GM21737 (cell line): ENCODE measurements around the gene KCTD19.
"Not testable (repeated sequence)": the region's sequence is repeated elsewhere in the genome, so short reads cannot be mapped to it uniquely, and the experiment has no call there.

ENCODE experiments used
- ATAC-seq: cut with Tn5 transposase; IDR thresholded peaks from one replicate; pipeline ENCODE4 v1.9.1; 2021; ENCODE audit warnings: mild to moderate bottlenecking, moderate library complexity; ENCODE audit not compliant: unreplicated experiment

The KCTD19 gene

DNA sequence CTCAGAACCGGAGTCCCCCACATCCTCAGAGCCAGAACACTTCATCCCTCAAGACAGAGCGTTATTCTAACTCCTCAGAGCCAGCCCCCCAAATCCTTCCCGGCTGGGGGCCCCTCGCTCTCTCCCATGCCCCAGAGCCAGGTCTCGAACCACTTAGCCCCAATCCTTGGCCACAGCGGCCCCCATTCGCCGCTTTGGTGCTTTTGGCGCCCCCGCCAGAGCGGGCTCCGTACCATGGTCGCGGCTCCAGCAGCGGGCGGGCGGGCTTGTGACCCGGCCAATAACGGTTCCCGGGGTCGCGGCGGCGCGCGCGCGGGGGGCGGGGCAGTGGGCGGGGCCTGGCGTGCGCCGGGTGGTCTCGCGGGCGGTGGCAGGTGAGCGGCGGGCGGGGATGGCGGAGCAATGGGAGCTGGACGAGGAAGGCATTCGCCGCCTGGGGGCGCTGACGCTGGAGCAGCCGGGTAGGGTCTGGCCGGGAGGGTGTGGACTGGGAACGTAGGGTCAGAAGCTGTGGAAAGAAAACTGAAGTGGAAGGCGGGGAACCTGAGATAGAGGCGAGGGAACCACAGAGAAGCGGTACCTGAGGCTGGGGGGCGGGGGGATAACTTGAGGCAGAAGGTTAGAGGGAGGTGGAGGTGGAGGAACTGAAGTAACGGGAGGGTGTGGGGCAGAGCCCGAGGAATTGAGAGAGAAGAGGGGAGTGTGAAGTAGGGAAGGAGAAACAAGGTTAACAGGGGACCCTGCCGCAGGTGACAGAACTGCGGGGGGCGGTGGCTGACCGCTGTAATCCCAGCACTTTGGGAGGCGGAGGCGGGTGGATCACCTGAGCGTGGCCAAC is at the start of gene KCTD19, which contains the start of gene LRRC36:
Gene KCTD19 (minus strand): TSS at position 270 of the 838 bp plus-strand sequence. CDS start 34 bp downstream, at position 236.
Gene LRRC36 (plus strand): TSS at position 344 of the 838 bp plus-strand sequence. CDS start 48 bp downstream, at position 392.
- no peak for ATAC-seq

GRCh38 chr16:67376012-67376411 is 49.5 kb upstream of the KCTD19 start:
- ATAC-seq = not testable (repeated sequence)

DNA sequence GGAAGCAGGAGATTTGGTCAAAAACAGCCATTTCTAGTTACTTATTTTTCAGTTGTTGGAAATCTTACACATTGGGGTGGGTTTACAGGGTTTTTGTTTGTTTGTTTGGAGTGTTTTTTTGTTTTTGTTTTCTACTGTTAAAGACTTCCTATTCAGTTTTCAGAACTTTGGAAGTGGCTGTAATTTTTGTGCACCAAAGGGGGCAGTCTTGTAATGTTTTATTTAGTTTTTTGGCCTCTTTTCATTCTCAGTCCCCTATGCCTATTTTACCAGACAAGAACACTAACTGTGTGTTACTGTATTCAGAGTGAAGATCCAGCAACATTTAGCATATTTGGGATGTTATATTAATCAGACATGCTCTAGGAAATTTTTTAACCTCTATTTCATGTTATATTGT is 46.1 kb upstream of the KCTD19 start:
- no peak for ATAC-seq

DNA sequence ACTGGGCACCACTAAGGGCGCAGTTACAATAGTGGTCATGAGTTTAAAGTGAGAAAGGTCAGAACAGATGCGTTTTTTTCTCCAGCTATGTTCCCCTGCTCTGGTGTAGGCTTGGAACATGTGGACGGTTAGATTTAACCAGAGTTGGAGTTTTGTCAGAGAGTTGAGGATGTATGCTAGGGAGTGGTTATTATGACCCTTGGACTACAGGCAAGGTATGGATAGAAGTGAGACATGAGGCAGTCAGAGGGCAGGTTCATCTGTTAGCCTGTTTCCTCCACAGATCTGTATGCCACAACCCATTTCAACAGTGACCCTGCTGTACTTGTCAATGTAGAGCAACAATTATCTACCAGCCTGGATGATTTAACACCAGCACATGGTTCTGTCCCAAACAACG is 44.1 kb upstream of the KCTD19 start:
- no peak for ATAC-seq

DNA sequence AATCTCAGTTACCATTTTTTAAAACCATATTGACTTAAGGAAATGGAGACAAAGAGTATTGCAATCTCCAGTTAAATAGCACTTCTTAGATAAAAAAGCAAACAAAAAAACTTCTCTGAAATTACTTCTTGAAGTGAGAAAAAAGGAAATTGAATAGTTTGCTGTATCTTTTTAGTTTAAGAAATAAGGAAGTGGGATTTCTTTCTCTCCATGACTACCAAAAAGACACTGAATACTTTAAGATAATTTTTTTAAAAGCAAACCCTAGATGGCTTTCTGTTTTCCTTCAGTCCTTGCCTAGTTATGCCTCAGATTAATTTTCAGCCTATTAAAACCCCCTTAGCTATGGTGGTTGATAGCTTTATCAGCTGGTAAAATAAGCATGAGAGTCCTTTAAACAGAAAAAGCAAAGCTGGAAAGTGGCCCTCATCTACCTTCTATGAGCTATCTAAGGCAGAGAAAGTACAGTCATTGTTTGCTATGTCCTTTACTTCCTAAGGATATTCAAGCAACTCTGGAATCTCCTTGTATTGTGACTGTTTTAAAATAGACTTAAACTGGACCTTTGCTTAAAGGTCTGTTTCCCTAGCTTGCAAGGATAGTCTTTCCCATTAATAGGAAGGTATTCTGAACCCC is 38.2 kb upstream of the KCTD19 start:
- ATAC-seq = no peak

GRCh38 chr16:67361038-67361437 is 34.5 kb upstream of the KCTD19 start:
- ATAC-seq = no peak

DNA sequence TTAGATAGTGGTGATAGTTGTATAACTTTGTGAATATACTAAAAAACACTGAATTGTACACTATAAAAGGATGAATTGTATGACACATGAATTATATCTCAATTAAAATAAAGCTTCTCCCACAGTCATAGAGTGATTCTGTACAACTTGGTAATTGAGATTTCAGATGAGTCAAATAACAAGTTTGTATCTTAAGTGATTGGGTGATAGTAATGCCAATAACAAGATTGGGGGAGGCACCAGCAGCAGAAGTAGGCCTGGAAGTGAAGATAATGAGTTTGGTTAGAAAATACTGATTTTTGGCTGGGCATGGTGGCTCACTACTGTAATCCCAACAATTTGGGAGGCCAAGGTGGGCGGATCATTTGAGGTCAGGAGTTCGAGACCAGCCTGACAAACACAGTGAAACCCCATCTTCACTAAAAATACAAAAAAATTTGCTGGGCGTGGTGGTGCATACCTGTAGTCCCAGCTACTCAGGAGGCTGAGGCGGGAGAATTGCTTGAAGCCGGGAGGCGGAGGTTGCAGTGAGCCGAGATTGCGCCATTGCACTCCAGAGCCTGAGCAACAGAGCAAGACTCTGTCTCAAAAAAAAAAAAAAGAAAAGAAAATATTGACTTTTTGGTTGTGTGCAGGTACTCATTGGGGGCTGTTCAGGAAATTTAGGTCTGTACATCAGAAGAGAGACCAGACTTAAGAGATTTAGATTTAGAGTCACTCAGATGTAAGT is 33.2 kb upstream of the KCTD19 start:
- ATAC-seq = not testable (repeated sequence)

- no peak for ATAC-seq
These were observed 31.0 kb upstream of the KCTD19 start for GRCh38 chr16:67357561-67357960.

DNA sequence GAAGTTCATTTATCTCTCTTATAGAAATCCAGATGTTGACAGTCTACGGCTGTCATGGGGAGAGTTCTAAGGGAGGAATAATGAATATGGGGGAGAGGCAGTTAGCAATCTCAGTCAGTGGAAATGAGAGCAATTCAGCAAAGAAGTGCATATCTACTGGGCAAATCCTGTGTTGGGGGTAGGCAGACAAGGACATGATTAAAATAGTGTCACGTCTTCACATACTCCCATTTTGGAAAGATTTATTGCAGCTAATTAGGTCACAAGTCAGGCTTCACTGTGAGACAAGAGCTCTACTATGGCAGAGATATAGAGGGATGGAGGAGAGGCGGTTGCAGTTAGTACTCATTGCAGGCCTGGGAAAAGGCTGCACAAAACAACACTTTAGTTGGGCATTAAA is 29.9 kb upstream of the KCTD19 start:
- ATAC-seq = no peak

GRCh38 chr16:67352463-67352862 is 25.9 kb upstream of the KCTD19 start:
- not testable (repeated sequence) for ATAC-seq

- no peak for ATAC-seq
These were observed 23.8 kb upstream of the KCTD19 start for GRCh38 chr16:67350324-67350723.

GRCh38 chr16:67349172-67349571 is 22.6 kb upstream of the KCTD19 start:
- no peak for ATAC-seq

- no peak for ATAC-seq
These were observed 19.8 kb upstream of the KCTD19 start for GRCh38 chr16:67346341-67346740.

- ATAC-seq = no peak
These were observed 18.9 kb upstream of the KCTD19 start for GRCh38 chr16:67345401-67345800.

DNA sequence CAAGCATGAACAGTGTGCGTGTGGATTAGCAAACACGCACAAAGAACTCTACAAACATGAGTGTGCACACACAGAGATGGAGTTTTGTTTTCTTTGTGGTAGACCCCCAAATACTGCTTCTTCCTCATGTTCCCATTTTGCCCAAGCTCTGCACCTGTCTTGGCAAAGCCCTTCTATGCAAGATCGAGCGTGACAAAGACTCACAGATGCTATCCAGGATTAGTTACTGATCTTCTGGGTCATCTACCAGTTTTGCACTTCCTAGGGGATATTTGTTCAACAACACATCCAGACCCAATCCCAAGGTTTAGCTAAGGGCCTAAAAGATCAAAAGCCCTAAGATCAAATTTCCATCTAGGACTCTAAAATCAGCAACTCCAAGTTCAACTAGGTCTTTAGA is 16.1 kb upstream of the KCTD19 start:
- no peak for ATAC-seq

DNA sequence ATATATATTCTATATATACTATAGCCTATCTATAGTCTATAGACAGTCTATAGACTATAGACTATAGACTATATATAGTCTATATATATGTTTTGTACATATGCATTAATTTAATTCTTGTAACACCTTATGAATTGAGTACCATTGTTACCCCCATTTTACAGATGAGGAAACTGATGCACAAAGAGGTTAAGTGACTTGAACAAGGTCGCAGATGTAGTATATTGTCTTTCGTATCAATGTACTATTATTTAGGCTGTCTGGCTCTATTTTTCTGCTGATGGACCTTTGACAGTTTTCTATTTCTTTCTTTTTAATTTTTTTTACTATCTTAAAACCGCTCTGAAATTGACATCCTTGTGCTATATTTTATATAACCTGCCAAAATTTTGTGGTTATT is 14.7 kb upstream of the KCTD19 start:
- ATAC-seq = no peak

DNA sequence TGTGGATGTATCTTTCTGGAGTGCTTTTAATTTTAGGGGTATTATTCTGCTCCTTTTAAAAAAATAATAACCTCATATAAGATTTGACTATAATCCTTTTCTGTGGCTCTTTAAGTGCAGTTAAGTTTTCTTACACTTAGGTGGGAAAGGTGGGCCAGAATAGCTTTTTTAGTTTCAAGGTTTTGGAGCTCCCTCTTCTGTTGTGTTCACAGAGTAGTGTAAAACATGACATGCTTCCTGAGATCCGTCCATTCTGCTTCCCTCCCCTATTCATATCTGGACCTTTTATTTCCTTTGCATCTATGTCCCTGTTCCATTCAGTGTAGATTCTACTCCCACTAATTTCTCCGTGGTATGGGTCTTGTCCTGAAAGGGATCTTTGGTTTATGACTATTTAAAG is 12.9 kb upstream of the KCTD19 start:
- ATAC-seq = no peak

GRCh38 chr16:67336648-67337047 is 10.1 kb upstream of the KCTD19 start:
- ATAC-seq = no peak

DNA sequence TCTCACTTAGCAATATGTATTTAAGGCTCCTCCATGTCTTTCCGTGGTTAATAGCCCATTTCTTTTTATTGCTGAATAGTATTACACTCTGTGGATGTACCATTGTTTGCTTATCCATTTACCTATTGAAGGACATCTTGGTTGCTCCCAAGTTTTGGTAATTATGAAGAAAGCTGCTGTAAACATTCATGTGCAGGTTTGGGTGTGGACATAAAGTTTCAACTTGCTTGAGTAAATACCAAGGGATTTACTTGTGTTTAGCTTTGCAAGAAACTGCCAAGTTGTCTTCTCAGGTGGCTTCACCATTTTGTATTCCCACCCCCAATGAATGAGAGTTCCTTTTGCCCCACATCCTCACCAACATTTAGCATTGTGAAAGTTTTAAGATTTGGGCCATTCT is 9.6 kb upstream of the KCTD19 start:
- no peak for ATAC-seq

- no peak for ATAC-seq
These were observed 6.8 kb upstream of the KCTD19 start for GRCh38 chr16:67333315-67333714.

DNA sequence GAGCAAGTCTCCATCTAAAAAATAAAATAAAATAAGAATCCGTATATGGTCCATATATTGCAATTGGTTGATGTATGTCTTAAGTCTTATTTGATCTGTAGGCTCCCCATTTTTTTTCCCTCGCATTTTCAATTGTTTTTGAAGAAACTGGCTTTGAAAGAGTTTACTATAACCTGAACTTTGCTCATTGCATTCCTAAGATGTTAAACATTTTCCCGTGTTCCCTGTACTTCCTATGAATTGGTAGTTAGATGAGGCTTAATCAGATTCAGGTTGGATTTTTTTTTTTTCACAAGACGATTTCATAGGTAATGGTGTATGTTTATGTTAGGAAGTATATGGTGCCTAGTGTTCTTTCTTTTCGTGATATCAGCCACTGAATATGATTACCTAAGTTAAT is 3.4 kb upstream of the KCTD19 start:
- no peak for ATAC-seq

DNA sequence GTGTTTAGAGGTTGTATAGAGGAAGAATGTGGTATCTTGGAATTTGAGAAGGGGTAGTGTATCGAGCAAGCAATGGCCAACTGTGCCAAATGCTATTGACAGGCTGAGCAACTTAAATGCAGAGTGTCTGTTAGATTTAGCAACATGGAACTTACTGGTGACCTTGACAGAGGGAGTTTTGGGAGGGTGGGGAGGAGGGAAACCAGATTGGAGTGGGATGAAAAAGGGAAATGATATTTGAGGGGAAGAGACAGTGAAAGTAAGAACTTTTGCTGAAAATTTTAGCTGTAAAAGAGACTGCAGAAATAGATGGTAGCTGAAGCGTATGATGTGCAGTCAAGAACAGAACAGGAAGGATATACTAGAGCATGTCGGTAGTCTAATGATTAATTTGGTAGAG is 1.2 kb upstream of the KCTD19 start:
- ATAC-seq = no peak
